ENCODE data around the gene TSHZ1. TPM values are rescaled to one million over a fixed set of nuclear protein-coding genes. Genes with fewer than 3 reads are reported as not detected.

TSHZ1 gene
- total and polyA plus RNA-seq, 4 donors, result 6.2 to 19.9 (median 11.2) TPM

GRCh38 chr18:75167137-75167536 is 43.5 kb upstream of the TSHZ1 start:
- peaks cover 0 to 4% (median 0%) of the 10 kb centered on the region in 4 donors for H3K9me3 ChIP-seq (ENCODE audit: control insufficient read depth in 4 of 4, insufficient read depth in 3 of 4, low read length in 3 of 4)
- no peaks in the 10 kb centered on the region for H3K36me3 ChIP-seq (ENCODE audit: control insufficient read depth in 4 of 4, insufficient read depth in 4 of 4, low read length in 4 of 4)
- WGBS, 2 donors, result 93% methylated on average over 10 of the region's 10 CpGs
- peaks cover 0 to 8% (median 0%) of the 10 kb centered on the region in 5 donors for H3K4me1 ChIP-seq (ENCODE audit: control insufficient read depth in 5 of 5, insufficient read depth in 5 of 5, low read length in 5 of 5)
- H3K27ac ChIP-seq (ENCODE audit: low read depth in 1 of 2, low read length in 1 of 2), result no peak overlapping the region
- no peak for TF ChIP-seq CTCF (IDR thresholded peaks at IDR 0.05; ENCODE audit: control extremely low read depth, extremely low read depth)
- no peak overlapping the region for H3K4me3 ChIP-seq
- ATAC-seq (ENCODE audit: insufficient read depth, low FRiP score), result no peak
- peak in 1 of 3 donors; percentile 4 for DNase-seq
- no peaks in the 10 kb centered on the region for H3K27me3 ChIP-seq (ENCODE audit: control insufficient read depth in 3 of 3, insufficient read depth in 3 of 3, low read length in 2 of 3)
- no peak overlapping the region for H3K9ac ChIP-seq (ENCODE audit: insufficient read depth in 1 of 2, low read length in 2 of 2)

- 50 to 72% methylated on average over 33 of the region's 33 CpGs for WGBS, 2 donors
- Histone ChIP-seq H3K4me3 (peak overlapping the region; percentile 6), H3K4me1 (ENCODE audit: control insufficient read depth in 5 of 5, insufficient read depth in 5 of 5, low read length in 5 of 5) (peaks cover 0 to 8% (median 0%) of the 10 kb centered on the region in 5 donors), H3K9ac (ENCODE audit: insufficient read depth in 1 of 2, low read length in 2 of 2) (peak overlapping the region in 1 of 2 donors; percentile 15), H3K27ac (ENCODE audit: low read depth in 1 of 2, low read length in 1 of 2) (no peak overlapping the region), H3K9me3 (ENCODE audit: control insufficient read depth in 4 of 4, insufficient read depth in 3 of 4, low read length in 3 of 4) (peaks cover 0 to 4% (median 0%) of the 10 kb centered on the region in 4 donors), H3K36me3 (ENCODE audit: control insufficient read depth in 4 of 4, insufficient read depth in 4 of 4, low read length in 4 of 4) (no peaks in the 10 kb centered on the region), H3K27me3 (ENCODE audit: control insufficient read depth in 3 of 3, insufficient read depth in 3 of 3, low read length in 2 of 3) (no peaks in the 10 kb centered on the region)
- no peak for TF ChIP-seq CTCF (IDR thresholded peaks at IDR 0.05; ENCODE audit: control extremely low read depth, extremely low read depth)
- peak; percentile 84 to 89 (median 87) for DNase-seq
- ATAC-seq (ENCODE audit: insufficient read depth, low FRiP score), result no peak
These were observed 42.6 kb upstream of the TSHZ1 start for GRCh38 chr18:75167759-75168618.

GRCh38 chr18:75168619-75169018 is 42.0 kb upstream of the TSHZ1 start:
- no peak overlapping the region for H3K27ac ChIP-seq (ENCODE audit: low read depth in 1 of 2, low read length in 1 of 2)
- no peak for ATAC-seq (ENCODE audit: insufficient read depth, low FRiP score)
- 62 to 75% methylated on average over 7 of the region's 7 CpGs for WGBS, 2 donors
- no peaks in the 10 kb centered on the region for H3K27me3 ChIP-seq (ENCODE audit: control insufficient read depth in 3 of 3, insufficient read depth in 3 of 3, low read length in 2 of 3)
- H3K36me3 ChIP-seq (ENCODE audit: control insufficient read depth in 4 of 4, insufficient read depth in 4 of 4, low read length in 4 of 4), result no peaks in the 10 kb centered on the region
- DNase-seq, result peak in 1 of 3 donors; percentile 28
- peaks cover 0 to 4% (median 0%) of the 10 kb centered on the region in 4 donors for H3K9me3 ChIP-seq (ENCODE audit: control insufficient read depth in 4 of 4, insufficient read depth in 3 of 4, low read length in 3 of 4)
- peaks cover 0 to 8% (median 0%) of the 10 kb centered on the region in 5 donors for H3K4me1 ChIP-seq (ENCODE audit: control insufficient read depth in 5 of 5, insufficient read depth in 5 of 5, low read length in 5 of 5)
- TF ChIP-seq CTCF (IDR thresholded peaks at IDR 0.05; ENCODE audit: control extremely low read depth, extremely low read depth), result no peak
- no peak overlapping the region for H3K4me3 ChIP-seq
- no peak overlapping the region for H3K9ac ChIP-seq (ENCODE audit: insufficient read depth in 1 of 2, low read length in 2 of 2)
